ENCODE results near the gene TBC1D4.
A peak's percentile ranks its signal among the peaks of the same experiment; 100 is the strongest.

TBC1D4 gene

GRCh38 chr13:75365724-75366173 lies 116.2 kb downstream of the TBC1D4 start:
- Histone ChIP-seq H3K27me3 (ENCODE audit: insufficient read depth, low read length) (no peaks in the 10 kb centered on the region), H4K12ac (ENCODE audit: low read depth, low read length) (no peak overlapping the region), H3K79me2 (ENCODE audit: control insufficient read depth, insufficient read depth, low read length, poor library complexity) (no peaks in the 10 kb centered on the region), H3K23ac (ENCODE audit: low read length) (no peak overlapping the region), H3K4ac (ENCODE audit: low read depth, low read length) (no peak overlapping the region), H3K79me1 (ENCODE audit: low read length) (no peaks in the 10 kb centered on the region), H3K27ac (ENCODE audit: low read depth, low read length) (no peak overlapping the region), H4K8ac (ENCODE audit: low read depth, low read length) (no peak overlapping the region), H3K4me2 (ENCODE audit: low read length) (no peak overlapping the region), H2AFZ (ENCODE audit: insufficient read depth, low read length, poor library complexity) (no peak overlapping the region), H3K36me3 (ENCODE audit: control insufficient read depth in 1 of 2, insufficient read depth in 2 of 2, low read length in 2 of 2) (no peaks in the 10 kb centered on the region), H3K9ac (ENCODE audit: low read length) (no peak overlapping the region), H3K14ac (ENCODE audit: low read length) (no peak overlapping the region), H3K4me1 (ENCODE audit: control insufficient read depth in 1 of 2, insufficient read depth in 2 of 2, low read length in 2 of 2) (no peaks in the 10 kb centered on the region), H3K9me3 (ENCODE audit: insufficient read depth, low read depth, low read length) (no peaks in the 10 kb centered on the region), H2BK120ac (ENCODE audit: insufficient read depth, low read length, poor library complexity) (no peak overlapping the region), H2AK5ac (ENCODE audit: low read length) (no peak overlapping the region), H2BK5ac (ENCODE audit: low read depth, low read length, poor library complexity) (no peak overlapping the region), H2BK12ac (ENCODE audit: low read length) (no peak overlapping the region), H4K91ac (ENCODE audit: low read depth, low read length) (no peak overlapping the region), H3K18ac (ENCODE audit: low read length) (no peak overlapping the region), H3K4me3 (ENCODE audit: low read depth, low read length) (no peak overlapping the region)
- WGBS (ENCODE audit: extremely low coverage, insufficient coverage, insufficient read length) = no CpG with 5 or more reads among the region's 5 CpGs
- DNase-seq = peak; percentile 30 to 62

- DNase-seq = peak; percentile 30 to 73
- Histone ChIP-seq H3K4me2 (ENCODE audit: low read length) (no peak overlapping the region), H3K14ac (ENCODE audit: low read length) (no peak overlapping the region), H3K27me3 (ENCODE audit: insufficient read depth, low read length) (no peaks in the 10 kb centered on the region), H3K9me3 (ENCODE audit: insufficient read depth, low read depth, low read length) (no peaks in the 10 kb centered on the region), H3K79me2 (ENCODE audit: control insufficient read depth, insufficient read depth, low read length, poor library complexity) (no peaks in the 10 kb centered on the region), H3K4me1 (ENCODE audit: control insufficient read depth in 1 of 2, insufficient read depth in 2 of 2, low read length in 2 of 2) (no peaks in the 10 kb centered on the region), H4K8ac (ENCODE audit: low read depth, low read length) (no peak overlapping the region), H3K18ac (ENCODE audit: low read length) (no peak overlapping the region), H2AFZ (ENCODE audit: insufficient read depth, low read length, poor library complexity) (no peak overlapping the region), H2AK5ac (ENCODE audit: low read length) (no peak overlapping the region), H3K23ac (ENCODE audit: low read length) (no peak overlapping the region), H3K27ac (ENCODE audit: low read depth, low read length) (no peak overlapping the region), H2BK120ac (ENCODE audit: insufficient read depth, low read length, poor library complexity) (no peak overlapping the region), H2BK5ac (ENCODE audit: low read depth, low read length, poor library complexity) (no peak overlapping the region), H3K9ac (ENCODE audit: low read length) (no peak overlapping the region), H4K91ac (ENCODE audit: low read depth, low read length) (no peak overlapping the region), H2BK12ac (ENCODE audit: low read length) (no peak overlapping the region), H3K36me3 (ENCODE audit: control insufficient read depth in 1 of 2, insufficient read depth in 2 of 2, low read length in 2 of 2) (no peaks in the 10 kb centered on the region), H3K4me3 (ENCODE audit: low read depth, low read length) (no peak overlapping the region), H4K12ac (ENCODE audit: low read depth, low read length) (no peak overlapping the region), H3K4ac (ENCODE audit: low read depth, low read length) (no peak overlapping the region), H3K79me1 (ENCODE audit: low read length) (no peaks in the 10 kb centered on the region)
- no CpG with 5 or more reads among the region's 3 CpGs for WGBS (ENCODE audit: extremely low coverage, insufficient coverage, insufficient read length)
Observed at GRCh38 chr13:75364131-75364713, 117.7 kb downstream of the TBC1D4 start.

GRCh38 chr13:75363371-75363770 lies 118.6 kb downstream of the TBC1D4 start:
- no CpG with 5 or more reads among the region's 3 CpGs for WGBS (ENCODE audit: extremely low coverage, insufficient coverage, insufficient read length)
- no peaks in the 10 kb centered on the region for H3K36me3 ChIP-seq (ENCODE audit: control insufficient read depth in 1 of 2, insufficient read depth in 2 of 2, low read length in 2 of 2)

GRCh38 chr13:75362026-75362425 lies 119.9 kb downstream of the TBC1D4 start:
- Histone ChIP-seq H3K79me2 (ENCODE audit: control insufficient read depth, insufficient read depth, low read length, poor library complexity) (no peaks in the 10 kb centered on the region), H3K14ac (ENCODE audit: low read length) (no peak overlapping the region), H4K8ac (ENCODE audit: low read depth, low read length) (no peak overlapping the region), H3K4ac (ENCODE audit: low read depth, low read length) (no peak overlapping the region), H2BK12ac (ENCODE audit: low read length) (no peak overlapping the region), H4K91ac (ENCODE audit: low read depth, low read length) (no peak overlapping the region), H3K23ac (ENCODE audit: low read length) (no peak overlapping the region), H3K27ac (ENCODE audit: low read depth, low read length) (no peak overlapping the region), H3K36me3 (ENCODE audit: control insufficient read depth in 1 of 2, insufficient read depth in 2 of 2, low read length in 2 of 2) (no peaks in the 10 kb centered on the region), H3K27me3 (ENCODE audit: insufficient read depth, low read length) (no peaks in the 10 kb centered on the region), H2AFZ (ENCODE audit: insufficient read depth, low read length, poor library complexity) (no peak overlapping the region), H2AK5ac (ENCODE audit: low read length) (no peak overlapping the region), H3K4me2 (ENCODE audit: low read length) (no peak overlapping the region), H2BK120ac (ENCODE audit: insufficient read depth, low read length, poor library complexity) (no peak overlapping the region), H3K4me3 (ENCODE audit: low read depth, low read length) (no peak overlapping the region), H3K9me3 (ENCODE audit: insufficient read depth, low read depth, low read length) (no peaks in the 10 kb centered on the region), H2BK5ac (ENCODE audit: low read depth, low read length, poor library complexity) (no peak overlapping the region), H3K18ac (ENCODE audit: low read length) (no peak overlapping the region), H3K79me1 (ENCODE audit: low read length) (no peaks in the 10 kb centered on the region), H3K9ac (ENCODE audit: low read length) (no peak overlapping the region), H3K4me1 (ENCODE audit: control insufficient read depth in 1 of 2, insufficient read depth in 2 of 2, low read length in 2 of 2) (no peaks in the 10 kb centered on the region), H4K12ac (ENCODE audit: low read depth, low read length) (no peak overlapping the region)
- DNase-seq = no peak
- WGBS (ENCODE audit: extremely low coverage, insufficient coverage, insufficient read length) = no CpG with 5 or more reads among the region's 28 CpGs

More at GRCh38 chr13:75363371-75363770, 118.6 kb downstream of the TBC1D4 start:
- Histone ChIP-seq H3K27ac (ENCODE audit: low read depth, low read length) (no peak overlapping the region), H3K4me2 (ENCODE audit: low read length) (no peak overlapping the region), H4K8ac (ENCODE audit: low read depth, low read length) (no peak overlapping the region), H3K18ac (ENCODE audit: low read length) (no peak overlapping the region), H3K27me3 (ENCODE audit: insufficient read depth, low read length) (no peaks in the 10 kb centered on the region), H3K14ac (ENCODE audit: low read length) (no peak overlapping the region), H3K79me2 (ENCODE audit: control insufficient read depth, insufficient read depth, low read length, poor library complexity) (no peaks in the 10 kb centered on the region), H3K9me3 (ENCODE audit: insufficient read depth, low read depth, low read length) (no peaks in the 10 kb centered on the region), H3K4me3 (ENCODE audit: low read depth, low read length) (no peak overlapping the region), H2AFZ (ENCODE audit: insufficient read depth, low read length, poor library complexity) (no peak overlapping the region), H3K9ac (ENCODE audit: low read length) (no peak overlapping the region), H4K12ac (ENCODE audit: low read depth, low read length) (no peak overlapping the region), H2BK12ac (ENCODE audit: low read length) (no peak overlapping the region), H3K23ac (ENCODE audit: low read length) (no peak overlapping the region), H3K4ac (ENCODE audit: low read depth, low read length) (no peak overlapping the region), H3K4me1 (ENCODE audit: control insufficient read depth in 1 of 2, insufficient read depth in 2 of 2, low read length in 2 of 2) (no peaks in the 10 kb centered on the region), H4K91ac (ENCODE audit: low read depth, low read length) (no peak overlapping the region), H2AK5ac (ENCODE audit: low read length) (no peak overlapping the region), H2BK120ac (ENCODE audit: insufficient read depth, low read length, poor library complexity) (no peak overlapping the region), H2BK5ac (ENCODE audit: low read depth, low read length, poor library complexity) (no peak overlapping the region), H3K79me1 (ENCODE audit: low read length) (no peaks in the 10 kb centered on the region)
- DNase-seq = no peak
